ENCODE measurements around the gene BSDC1. TPM values are rescaled to one million over a fixed set of nuclear protein-coding genes. Genes with fewer than 3 reads are reported as not detected.

BSDC1 gene
- polyA plus RNA-seq, 1 donor from 2014 or later, result 158 TPM

- Histone ChIP-seq H3K27ac (ENCODE audit: low read length) (peak overlapping the region; percentile 64), H4K20me1 (ENCODE audit: insufficient read depth) (no peaks in the 10 kb centered on the region), H3K27me3 (ENCODE audit: insufficient read depth, low read depth, low read length) (no peaks in the 10 kb centered on the region), H3K9me3 (ENCODE audit: low read length) (no peaks in the 10 kb centered on the region), H3F3A (ENCODE audit: insufficient read depth, low read length, poor library complexity, severe bottlenecking) (no peaks in the 10 kb centered on the region), H3K79me2 (replicated peaks; ENCODE audit: insufficient read depth, low read length) (no peaks in the 10 kb centered on the region), H3K9me2 (ENCODE audit: insufficient read depth, low read length) (no peaks in the 10 kb centered on the region), H3K4me2 (ENCODE audit: low read length) (peak overlapping the region; percentile 64), H3K9ac (ENCODE audit: low read length) (peak overlapping the region; percentile 78), H3K36me3 (ENCODE audit: insufficient read depth, low read length) (no peaks in the 10 kb centered on the region), H3K4me3 (ENCODE audit: low read length) (peak overlapping the region; percentile 72), H2AFZ (ENCODE audit: low read depth, low read length) (peak overlapping the region; percentile 24)
- peak; percentile 94 for TF ChIP-seq POLR2AphosphoS5 (IDR thresholded peaks at IDR 0.05)
- peak; percentile 51 for TF ChIP-seq SMC3 (conservative IDR thresholded peaks at IDR 0.05; ENCODE audit: poor library complexity)
- peak; percentile 73 for TF ChIP-seq MXI1 (conservative IDR thresholded peaks at IDR 0.05; ENCODE audit: poor library complexity, severe bottlenecking)
- TF ChIP-seq TAF1 (IDR thresholded peaks at IDR 0.05; ENCODE audit: low read depth), result no peak
- TF ChIP-seq RAD21 (conservative IDR thresholded peaks at IDR 0.05), result peak; percentile 34
These were observed 42.6 kb downstream of the BSDC1 start for GRCh38 chr1:32351399-32352238.

DNA sequence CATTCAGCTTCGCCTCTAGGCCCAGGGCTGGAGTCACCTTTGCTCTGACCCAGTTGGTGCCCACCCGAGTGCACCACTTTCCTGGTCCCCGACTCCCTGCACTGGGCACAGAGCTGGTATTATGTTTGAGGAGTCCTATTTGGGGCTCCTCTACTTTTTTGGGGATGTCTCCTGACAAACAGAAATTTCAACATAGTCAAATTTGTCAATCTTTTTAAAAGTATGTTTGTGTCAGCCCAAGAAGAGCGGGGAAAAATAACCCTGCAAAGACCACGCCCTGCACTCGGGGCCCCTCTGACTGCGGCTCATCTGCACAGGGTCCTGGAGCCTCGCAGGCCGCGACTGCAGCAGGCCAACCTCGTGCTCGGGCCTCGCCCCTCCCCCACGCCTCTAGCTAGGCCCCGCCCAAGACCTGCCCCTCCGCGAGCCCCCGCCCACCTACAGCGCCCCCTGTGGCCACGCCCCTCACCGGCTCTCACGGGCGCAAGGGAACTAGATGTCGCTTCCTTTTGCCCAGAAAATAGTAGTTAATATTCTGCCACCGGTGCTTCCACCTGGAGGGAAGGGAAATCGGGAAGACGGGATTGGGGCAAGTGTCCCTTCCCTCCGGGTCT lies 43.3 kb downstream of the BSDC1 start:
- Histone ChIP-seq H3K9ac (ENCODE audit: low read length) (peak overlapping the region; percentile 78), H3K4me2 (ENCODE audit: low read length) (no peak overlapping the region), H3K4me3 (ENCODE audit: low read length) (peak overlapping the region; percentile 72), H2AFZ (ENCODE audit: low read depth, low read length) (no peak overlapping the region), H4K20me1 (ENCODE audit: insufficient read depth) (no peaks in the 10 kb centered on the region), H3K27me3 (ENCODE audit: insufficient read depth, low read depth, low read length) (no peaks in the 10 kb centered on the region), H3K79me2 (replicated peaks; ENCODE audit: insufficient read depth, low read length) (no peaks in the 10 kb centered on the region), H3K9me3 (ENCODE audit: low read length) (no peaks in the 10 kb centered on the region), H3K9me2 (ENCODE audit: insufficient read depth, low read length) (no peaks in the 10 kb centered on the region), H3K27ac (ENCODE audit: low read length) (peak overlapping the region; percentile 64), H3K36me3 (ENCODE audit: insufficient read depth, low read length) (no peaks in the 10 kb centered on the region), H3F3A (ENCODE audit: insufficient read depth, low read length, poor library complexity, severe bottlenecking) (no peaks in the 10 kb centered on the region)
- TF ChIP-seq RAD21 (conservative IDR thresholded peaks at IDR 0.05) (no peak), POLR2AphosphoS5 (IDR thresholded peaks at IDR 0.05) (no peak), MXI1 (conservative IDR thresholded peaks at IDR 0.05; ENCODE audit: poor library complexity, severe bottlenecking) (no peak), EP300 (conservative IDR thresholded peaks at IDR 0.05; ENCODE audit: poor library complexity, severe bottlenecking) (no peak), EZH2 (IDR thresholded peaks at IDR 0.05; ENCODE audit: borderline replicate concordance, insufficient read depth, low read length, poor library complexity, severe bottlenecking) (no peak), TAF1 (IDR thresholded peaks at IDR 0.05; ENCODE audit: low read depth) (no peak), SMC3 (conservative IDR thresholded peaks at IDR 0.05; ENCODE audit: poor library complexity) (no peak)
- TF ChIP-seq, protein P1, sequence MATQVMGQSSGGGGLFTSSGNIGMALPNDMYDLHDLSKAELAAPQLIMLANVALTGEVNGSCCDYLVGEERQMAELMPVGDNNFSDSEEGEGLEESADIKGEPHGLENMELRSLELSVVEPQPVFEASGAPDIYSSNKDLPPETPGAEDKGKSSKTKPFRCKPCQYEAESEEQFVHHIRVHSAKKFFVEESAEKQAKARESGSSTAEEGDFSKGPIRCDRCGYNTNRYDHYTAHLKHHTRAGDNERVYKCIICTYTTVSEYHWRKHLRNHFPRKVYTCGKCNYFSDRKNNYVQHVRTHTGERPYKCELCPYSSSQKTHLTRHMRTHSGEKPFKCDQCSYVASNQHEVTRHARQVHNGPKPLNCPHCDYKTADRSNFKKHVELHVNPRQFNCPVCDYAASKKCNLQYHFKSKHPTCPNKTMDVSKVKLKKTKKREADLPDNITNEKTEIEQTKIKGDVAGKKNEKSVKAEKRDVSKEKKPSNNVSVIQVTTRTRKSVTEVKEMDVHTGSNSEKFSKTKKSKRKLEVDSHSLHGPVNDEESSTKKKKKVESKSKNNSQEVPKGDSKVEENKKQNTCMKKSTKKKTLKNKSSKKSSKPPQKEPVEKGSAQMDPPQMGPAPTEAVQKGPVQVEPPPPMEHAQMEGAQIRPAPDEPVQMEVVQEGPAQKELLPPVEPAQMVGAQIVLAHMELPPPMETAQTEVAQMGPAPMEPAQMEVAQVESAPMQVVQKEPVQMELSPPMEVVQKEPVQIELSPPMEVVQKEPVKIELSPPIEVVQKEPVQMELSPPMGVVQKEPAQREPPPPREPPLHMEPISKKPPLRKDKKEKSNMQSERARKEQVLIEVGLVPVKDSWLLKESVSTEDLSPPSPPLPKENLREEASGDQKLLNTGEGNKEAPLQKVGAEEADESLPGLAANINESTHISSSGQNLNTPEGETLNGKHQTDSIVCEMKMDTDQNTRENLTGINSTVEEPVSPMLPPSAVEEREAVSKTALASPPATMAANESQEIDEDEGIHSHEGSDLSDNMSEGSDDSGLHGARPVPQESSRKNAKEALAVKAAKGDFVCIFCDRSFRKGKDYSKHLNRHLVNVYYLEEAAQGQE (IDR thresholded peaks at IDR 0.05; ENCODE audit: borderline replicate concordance), result peak; percentile 34
- TF ChIP-seq, protein P2, sequence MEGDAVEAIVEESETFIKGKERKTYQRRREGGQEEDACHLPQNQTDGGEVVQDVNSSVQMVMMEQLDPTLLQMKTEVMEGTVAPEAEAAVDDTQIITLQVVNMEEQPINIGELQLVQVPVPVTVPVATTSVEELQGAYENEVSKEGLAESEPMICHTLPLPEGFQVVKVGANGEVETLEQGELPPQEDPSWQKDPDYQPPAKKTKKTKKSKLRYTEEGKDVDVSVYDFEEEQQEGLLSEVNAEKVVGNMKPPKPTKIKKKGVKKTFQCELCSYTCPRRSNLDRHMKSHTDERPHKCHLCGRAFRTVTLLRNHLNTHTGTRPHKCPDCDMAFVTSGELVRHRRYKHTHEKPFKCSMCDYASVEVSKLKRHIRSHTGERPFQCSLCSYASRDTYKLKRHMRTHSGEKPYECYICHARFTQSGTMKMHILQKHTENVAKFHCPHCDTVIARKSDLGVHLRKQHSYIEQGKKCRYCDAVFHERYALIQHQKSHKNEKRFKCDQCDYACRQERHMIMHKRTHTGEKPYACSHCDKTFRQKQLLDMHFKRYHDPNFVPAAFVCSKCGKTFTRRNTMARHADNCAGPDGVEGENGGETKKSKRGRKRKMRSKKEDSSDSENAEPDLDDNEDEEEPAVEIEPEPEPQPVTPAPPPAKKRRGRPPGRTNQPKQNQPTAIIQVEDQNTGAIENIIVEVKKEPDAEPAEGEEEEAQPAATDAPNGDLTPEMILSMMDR (IDR thresholded peaks at IDR 0.05; ENCODE audit: poor library complexity, severe bottlenecking), result peak; percentile 63
